Stomach (tissue), 4 donors: ENCODE measurements around the gene BCL2L15.

Experiments
- CTCF ChIP-seq, 7 experiments: fragments of 450-650 bp in 4 of 7; fragments of 200-600 bp in 3 of 7; sonication (generic) in 3 of 7; IDR thresholded peaks; one replicate each; pipeline ENCODE4 v1.5.1; 2016 to 2019; ENCODE audit warnings: antibody characterized with exemption in 7 of 7, control low read depth in 2 of 7, mild to moderate bottlenecking in 1 of 7
- EP300 ChIP-seq: sonication (generic); formaldehyde crosslinking; IDR thresholded peaks from one replicate; pipeline ENCODE4 v1.6.1; 2017; ENCODE audit warnings: antibody characterized with exemption
- POLR2AphosphoS5 ChIP-seq, 3 donors: sonication (generic); formaldehyde crosslinking; IDR thresholded peaks; one replicate each; pipeline ENCODE4 v1.6.1; 2016; ENCODE audit warnings: antibody characterized with exemption in 3 of 3

DNA sequence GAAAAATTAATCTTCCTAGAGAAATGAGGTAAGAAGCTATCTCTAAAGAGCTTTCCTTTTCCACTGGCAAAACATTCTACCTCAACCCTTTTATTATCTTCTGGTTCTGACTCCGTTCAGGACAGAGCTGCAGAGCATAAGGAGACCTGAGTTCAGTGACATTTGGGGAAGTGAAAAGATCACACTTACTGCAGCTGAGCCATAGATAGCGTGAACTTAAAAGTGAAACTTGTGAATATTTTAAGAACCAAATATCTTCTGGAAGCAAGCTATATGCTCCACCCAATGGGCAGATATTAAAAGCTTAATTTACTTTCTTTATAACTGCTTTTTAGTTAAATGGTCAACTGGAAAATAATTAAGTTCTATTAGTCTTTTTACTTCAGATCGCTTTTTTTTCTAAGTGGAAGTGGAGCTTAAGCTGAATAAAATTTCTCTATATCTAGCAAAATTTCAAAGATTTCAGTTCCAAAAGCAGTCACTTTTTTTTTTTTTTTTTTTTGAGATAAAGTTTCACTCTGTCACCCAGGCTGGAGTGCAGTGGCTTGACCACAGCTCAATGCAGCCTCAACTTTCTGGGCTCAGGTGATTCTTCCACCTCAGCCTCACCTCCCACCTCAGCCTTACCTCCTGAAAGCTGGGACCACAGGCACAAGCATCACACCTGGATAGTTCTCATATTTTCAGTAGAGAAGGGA is 27.8 kb downstream of the BCL2L15 start:
- TF ChIP-seq CTCF (IDR thresholded peaks at IDR 0.05), result no peak
- TF ChIP-seq EP300, result no peak
- no peak for TF ChIP-seq POLR2AphosphoS5 (IDR thresholded peaks at IDR 0.05)
